Mesenchymal stem cell (in vitro differentiated cells and primary cell): ENCODE data around the gene CPNE5.

Source experiments
- DNase-seq: peaks from one replicate; pipeline ENCODE4 v3.0.0-alpha.2; 2013
- H2AFZ ChIP-seq: one replicate; pipeline ENCODE4 v1.6.1; 2013; ENCODE audit warnings: low read depth, mild to moderate bottlenecking, control low read depth, inconsistent platforms, low read length, moderate library complexity
- H2AK5ac ChIP-seq: 2 replicates; pipeline ENCODE4 v1.6.1; 2013; ENCODE audit warnings: low read length, moderate library complexity, mild to moderate bottlenecking, inconsistent platforms; ENCODE audit not compliant: severe bottlenecking
- H2BK120ac ChIP-seq: one replicate; pipeline ENCODE4 v1.6.1; 2013; ENCODE audit warnings: low read depth, mild to moderate bottlenecking, inconsistent platforms, low read length, moderate library complexity
- H2BK12ac ChIP-seq, 2 experiments: one replicate each; pipeline ENCODE4 v1.6.1; 2013; ENCODE audit warnings: inconsistent platforms in 2 of 2, low read length in 2 of 2, mild to moderate bottlenecking in 2 of 2, moderate library complexity in 2 of 2, control low read depth in 1 of 2
- H2BK15ac ChIP-seq: one replicate; pipeline ENCODE4 v1.6.1; 2013; ENCODE audit warnings: mild to moderate bottlenecking, low read depth, inconsistent platforms; ENCODE audit not compliant: poor library complexity, severe bottlenecking
- H2BK5ac ChIP-seq: 2 replicates; pipeline ENCODE4 v1.6.1; 2013; ENCODE audit warnings: low read depth, mild to moderate bottlenecking, low read length, control low read depth, inconsistent platforms; ENCODE audit not compliant: poor library complexity, severe bottlenecking
- H3K14ac ChIP-seq, 2 experiments: one replicate each; pipeline ENCODE4 v1.6.1; 2013; ENCODE audit warnings: inconsistent platforms in 2 of 2, low read length in 2 of 2, control low read depth in 1 of 2, mild to moderate bottlenecking in 1 of 2, moderate library complexity in 1 of 2
- H3K18ac ChIP-seq, 2 experiments: one replicate each; pipeline ENCODE4 v1.6.1; 2013; ENCODE audit warnings: inconsistent platforms in 2 of 2, low read length in 2 of 2, control low read depth in 1 of 2, low read depth in 1 of 2, mild to moderate bottlenecking in 1 of 2
- H3K23ac ChIP-seq, 2 experiments: one replicate each; pipeline ENCODE4 v1.6.1; 2013; ENCODE audit warnings: inconsistent platforms in 2 of 2, low read length in 2 of 2, mild to moderate bottlenecking in 2 of 2, moderate library complexity in 2 of 2, control low read depth in 1 of 2
- H3K27ac ChIP-seq: 2 replicates; pipeline ENCODE4 v1.5.1; 2013; ENCODE audit warnings: mild to moderate bottlenecking, moderate library complexity, low read length, control low read depth, inconsistent platforms; ENCODE audit not compliant: poor library complexity, severe bottlenecking
- H3K27me3 ChIP-seq, 2 experiments: 2 replicates each; pipeline versions ENCODE4 v1.6.1 to v1.7.0; 2013; ENCODE audit warnings: low read length in 2 of 2, mild to moderate bottlenecking in 2 of 2, moderate library complexity in 2 of 2, control low read depth in 1 of 2, inconsistent platforms in 1 of 2; ENCODE audit not compliant: control insufficient read depth in 1 of 2, insufficient read depth in 1 of 2
- H3K36me3 ChIP-seq, 2 experiments: 2 replicates each; pipeline versions ENCODE4 v1.6.1 to v1.7.0; 2013; ENCODE audit warnings: low read length in 2 of 2, control low read depth in 1 of 2, inconsistent platforms in 1 of 2, low read depth in 1 of 2, mild to moderate bottlenecking in 1 of 2; ENCODE audit not compliant: insufficient read depth in 2 of 2, control insufficient read depth in 1 of 2
- H3K4ac ChIP-seq, 2 experiments: one replicate each; pipeline ENCODE4 v1.6.1; 2013; ENCODE audit warnings: inconsistent platforms in 2 of 2, low read length in 2 of 2, mild to moderate bottlenecking in 2 of 2, moderate library complexity in 2 of 2, control low read depth in 1 of 2, low read depth in 1 of 2
- H3K4me1 ChIP-seq: 2 replicates; pipeline ENCODE4 v1.6.1; 2013; ENCODE audit warnings: low read depth, low read length, control low read depth; ENCODE audit not compliant: control insufficient read depth, insufficient read depth
- H3K4me2 ChIP-seq: 2 replicates; pipeline ENCODE4 v1.6.1; 2013; ENCODE audit warnings: low read length, mild to moderate bottlenecking, inconsistent platforms; ENCODE audit not compliant: poor library complexity, severe bottlenecking
- H3K4me3 ChIP-seq, 2 experiments: 2 replicates each; pipeline versions ENCODE4 v1.5.1 to v1.7.0; 2013; ENCODE audit warnings: low read length in 2 of 2, mild to moderate bottlenecking in 2 of 2, control low read depth in 1 of 2, low read depth in 1 of 2; ENCODE audit not compliant: insufficient read depth in 1 of 2
- H3K79me1 ChIP-seq: replicated peaks from 2 replicates; pipeline ENCODE4 v1.6.1; 2013; ENCODE audit warnings: mild to moderate bottlenecking, control low read depth, low read length, inconsistent platforms; ENCODE audit not compliant: poor library complexity, severe bottlenecking
- H3K9ac ChIP-seq: 2 replicates; pipeline ENCODE4 v1.7.0; 2013; ENCODE audit warnings: mild to moderate bottlenecking, low read length, moderate library complexity
- H3K9me3 ChIP-seq: 2 replicates; pipeline ENCODE4 v1.7.0; 2013; ENCODE audit warnings: mild to moderate bottlenecking, low read length; ENCODE audit not compliant: control insufficient read depth
- H4K8ac ChIP-seq: one replicate; pipeline ENCODE4 v1.6.1; 2013; ENCODE audit warnings: inconsistent platforms, mild to moderate bottlenecking, low read length, moderate library complexity
- H4K91ac ChIP-seq: one replicate; pipeline ENCODE4 v1.6.1; 2013; ENCODE audit warnings: mild to moderate bottlenecking, low read length, inconsistent platforms
- WGBS: methylation state at CpG from one replicate; pipeline ENCODE4 v1.1.7; 2013; ENCODE audit warnings: mixed read lengths; 5-methylcytosine and 5-hydroxymethylcytosine counted together

The CPNE5 gene

DNA sequence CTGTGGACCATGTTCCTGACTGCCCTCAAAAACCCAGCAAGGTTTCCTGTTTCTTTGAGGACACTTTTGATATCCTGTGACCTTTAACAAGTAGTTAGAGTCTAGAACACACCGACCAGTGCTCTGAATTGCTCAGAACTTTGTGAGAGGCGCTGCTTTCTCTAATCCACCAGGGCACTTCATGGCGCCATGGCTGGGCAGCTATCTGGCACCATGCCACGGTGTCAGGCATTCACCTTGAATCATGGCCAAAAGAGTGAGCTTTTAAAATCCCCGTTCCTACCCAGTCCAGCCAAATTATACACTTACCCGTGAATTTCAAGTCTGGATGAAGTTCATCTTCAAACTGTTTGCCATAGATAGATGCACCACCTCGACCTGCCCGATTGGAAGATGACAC is 17.0 kb upstream of the CPNE5 start:
- no peak overlapping the region for H3K4ac ChIP-seq
- H3K18ac ChIP-seq, result no peak overlapping the region
- H3K4me3 ChIP-seq, result no peak overlapping the region
- no peak overlapping the region for H3K4me2 ChIP-seq
- no peak overlapping the region for H2BK120ac ChIP-seq
- DNase-seq, result no peak
- H3K23ac ChIP-seq, result no peak overlapping the region
- H3K79me1 ChIP-seq, result peaks cover 22% of the 10 kb centered on the region
- H3K27ac ChIP-seq, result no peak overlapping the region
- no peak overlapping the region for H2AFZ ChIP-seq
- H3K4me1 ChIP-seq, result peaks cover 8% of the 10 kb centered on the region
- H3K27me3 ChIP-seq, result no peaks in the 10 kb centered on the region
- H2BK12ac ChIP-seq, result peak overlapping the region in 1 of 2 experiments; percentile 78
- H2BK15ac ChIP-seq, result no peak overlapping the region
- no peaks in the 10 kb centered on the region for H3K9me3 ChIP-seq
- no peak overlapping the region for H4K8ac ChIP-seq
- no peak overlapping the region for H4K91ac ChIP-seq
- H3K14ac ChIP-seq, result no peak overlapping the region
- WGBS, result 96% methylated on average over 8 of the region's 8 CpGs
- H2AK5ac ChIP-seq, result no peak overlapping the region
- H2BK5ac ChIP-seq, result peak overlapping the region; percentile 40
- H3K36me3 ChIP-seq, result peaks cover 14 to 15% of the 10 kb centered on the region in 2 experiments
- H3K9ac ChIP-seq, result no peak overlapping the region

DNA sequence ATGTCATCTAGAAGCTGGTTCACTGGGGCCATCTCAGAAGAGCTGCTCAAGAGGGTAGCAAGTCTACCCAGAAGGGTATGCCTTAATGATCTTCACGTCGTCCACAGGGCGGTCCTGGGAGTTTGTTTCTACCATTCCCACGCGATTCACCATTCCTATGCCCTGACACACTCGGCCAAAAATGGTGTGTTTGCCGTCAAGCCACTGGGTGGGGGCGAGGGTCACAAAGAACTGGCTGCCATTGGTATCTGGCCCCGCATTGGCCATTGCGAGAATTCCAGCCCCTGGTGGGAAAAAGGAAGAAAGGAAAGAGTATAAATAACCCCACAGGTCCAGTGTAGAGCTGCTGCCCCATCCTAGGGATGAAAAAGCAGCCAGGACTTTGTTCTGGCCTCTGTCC is 16.5 kb upstream of the CPNE5 start:
- no peak overlapping the region for H3K4me3 ChIP-seq
- no peak overlapping the region for H3K27ac ChIP-seq
- no peak overlapping the region for H2AK5ac ChIP-seq
- H3K14ac ChIP-seq, result no peak overlapping the region
- no peak overlapping the region for H2BK12ac ChIP-seq
- H3K9ac ChIP-seq, result no peak overlapping the region
- peaks cover 14 to 15% of the 10 kb centered on the region in 2 experiments for H3K36me3 ChIP-seq
- H3K18ac ChIP-seq, result no peak overlapping the region
- DNase-seq, result no peak
- peaks cover 8% of the 10 kb centered on the region for H3K4me1 ChIP-seq
- no peak overlapping the region for H3K23ac ChIP-seq
- no peak overlapping the region for H2AFZ ChIP-seq
- H4K8ac ChIP-seq, result no peak overlapping the region
- no peak overlapping the region for H4K91ac ChIP-seq
- H2BK120ac ChIP-seq, result no peak overlapping the region
- WGBS, result 91% methylated on average over 10 of the region's 10 CpGs
- H3K4ac ChIP-seq, result no peak overlapping the region
- H3K27me3 ChIP-seq, result no peaks in the 10 kb centered on the region
- H2BK5ac ChIP-seq, result no peak overlapping the region
- H3K4me2 ChIP-seq, result no peak overlapping the region
- H3K9me3 ChIP-seq, result no peaks in the 10 kb centered on the region
- H2BK15ac ChIP-seq, result no peak overlapping the region
- peaks cover 16% of the 10 kb centered on the region for H3K79me1 ChIP-seq

DNA sequence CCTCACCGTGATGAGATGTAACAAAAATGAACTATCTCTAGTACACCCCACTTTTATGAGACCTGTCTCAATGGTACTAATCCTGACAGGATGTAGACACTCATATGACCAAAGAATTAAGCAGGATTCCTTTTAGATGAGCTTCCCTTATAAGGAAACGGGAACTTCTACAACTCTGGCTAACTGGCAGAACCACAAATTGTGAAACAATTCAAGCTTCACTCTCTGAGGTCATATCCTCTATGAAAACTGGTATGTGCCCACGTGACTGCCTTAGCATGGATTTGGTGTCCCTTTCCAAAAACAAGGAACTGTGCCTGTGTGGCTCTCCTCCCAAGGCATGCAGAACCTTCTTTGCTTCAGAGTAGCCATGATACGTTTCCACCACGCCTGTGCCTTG is 14.1 kb upstream of the CPNE5 start:
- Histone ChIP-seq H3K27ac (no peak overlapping the region), H3K23ac (no peak overlapping the region), H3K14ac (peak overlapping the region in 1 of 2 experiments; percentile 28), H3K4me1 (peaks cover 10% of the 10 kb centered on the region), H2AK5ac (no peak overlapping the region), H2BK15ac (no peak overlapping the region), H2BK120ac (no peak overlapping the region), H4K8ac (peak overlapping the region; percentile 46), H3K27me3 (peaks cover 0 to 8% of the 10 kb centered on the region in 2 experiments), H4K91ac (no peak overlapping the region), H3K79me1 (peaks cover 14% of the 10 kb centered on the region), H3K9ac (peak overlapping the region; percentile 63), H3K9me3 (no peaks in the 10 kb centered on the region), H3K4me3 (no peak overlapping the region), H3K4ac (peak overlapping the region in 1 of 2 experiments; percentile 32), H3K4me2 (no peak overlapping the region), H3K36me3 (peaks cover 12 to 15% of the 10 kb centered on the region in 2 experiments), H2AFZ (no peak overlapping the region), H2BK5ac (no peak overlapping the region), H2BK12ac (peak overlapping the region in 1 of 2 experiments; percentile 40), H3K18ac (peak overlapping the region in 1 of 2 experiments; percentile 28)
- WGBS, result 56% methylated on average over 5 of the region's 5 CpGs
- DNase-seq, result peak; percentile 90

DNA sequence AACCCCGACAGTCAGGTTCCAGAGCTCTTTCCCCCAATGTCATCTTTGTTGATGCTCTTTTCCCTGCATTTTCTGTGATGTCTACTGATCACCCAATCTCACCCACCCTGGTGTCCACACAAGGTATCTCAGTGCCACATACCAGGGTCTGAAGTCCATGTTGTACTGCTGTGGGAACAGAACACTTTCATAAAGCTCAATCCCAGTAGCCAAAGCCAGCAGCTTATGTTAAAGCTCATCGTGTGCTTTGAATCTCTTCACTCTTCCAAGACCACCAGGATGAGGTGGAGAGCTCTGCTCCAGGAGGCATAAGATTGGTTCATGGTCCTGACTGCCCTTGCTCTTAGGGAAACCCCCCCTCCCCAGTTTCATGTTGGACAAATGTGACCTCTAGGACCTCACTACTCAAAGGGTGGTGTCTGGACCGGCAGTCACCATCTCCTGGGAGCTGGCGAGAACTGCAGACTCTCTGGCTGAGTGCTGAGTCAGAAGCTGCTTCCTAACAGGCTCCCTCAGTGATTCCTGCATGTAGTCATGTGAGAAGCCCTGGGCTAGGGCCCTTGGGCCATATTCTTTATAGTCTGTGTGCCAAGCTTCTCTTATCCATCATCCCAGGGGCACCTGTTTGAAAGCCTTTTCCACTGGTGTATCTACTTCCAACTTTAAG is 13.4 kb upstream of the CPNE5 start:
- H3K4me3 ChIP-seq, result peak overlapping the region in 1 of 2 experiments; percentile 3
- DNase-seq, result peak; percentile 84
- no peak overlapping the region for H3K23ac ChIP-seq
- peak overlapping the region; percentile 87 for H4K91ac ChIP-seq
- WGBS, result 52% methylated on average over 4 of the region's 4 CpGs
- H2BK12ac ChIP-seq, result peak overlapping the region; percentile 67 to 90
- H2BK120ac ChIP-seq, result no peak overlapping the region
- peaks cover 14% of the 10 kb centered on the region for H3K79me1 ChIP-seq
- peak overlapping the region; percentile 63 for H3K9ac ChIP-seq
- peak overlapping the region; percentile 27 for H4K8ac ChIP-seq
- peaks cover 12 to 15% of the 10 kb centered on the region in 2 experiments for H3K36me3 ChIP-seq
- H3K4ac ChIP-seq, result peak overlapping the region in 1 of 2 experiments; percentile 15
- no peaks in the 10 kb centered on the region for H3K9me3 ChIP-seq
- H3K27ac ChIP-seq, result no peak overlapping the region
- H3K18ac ChIP-seq, result peak overlapping the region; percentile 19 to 80
- H2AK5ac ChIP-seq, result peak overlapping the region; percentile 53
- H2AFZ ChIP-seq, result no peak overlapping the region
- no peak overlapping the region for H2BK15ac ChIP-seq
- H3K4me2 ChIP-seq, result no peak overlapping the region
- H3K14ac ChIP-seq, result no peak overlapping the region
- H2BK5ac ChIP-seq, result no peak overlapping the region
- H3K27me3 ChIP-seq, result peaks cover 0 to 15% of the 10 kb centered on the region in 2 experiments
- peaks cover 12% of the 10 kb centered on the region for H3K4me1 ChIP-seq
